WTC11 (cell line): ENCODE data around the gene NFIX.

Experiments
- ATF3 ChIP-seq: sonication (generic); formaldehyde crosslinking; conservative IDR thresholded peaks from 2 replicates; pipeline ENCODE4 v1.8.1; 2022; ENCODE audit warnings: mild to moderate bottlenecking, missing genetic modification reagents
- CTCF ChIP-seq: fragments of 200-600 bp; IDR thresholded peaks from 2 replicates; pipeline ENCODE4 v1.8.0; 2022; ENCODE audit warnings: antibody characterized with exemption
- ELF4 ChIP-seq: sonication (generic); formaldehyde crosslinking; IDR thresholded peaks from 2 replicates; pipeline ENCODE4 v1.8.1; 2022; ENCODE audit warnings: low read depth, mild to moderate bottlenecking, moderate library complexity, missing genetic modification reagents
- NR1H2 ChIP-seq: sonication (generic); formaldehyde crosslinking; IDR thresholded peaks from 2 replicates; pipeline ENCODE4 v1.9.0; 2021; ENCODE audit warnings: mild to moderate bottlenecking, moderate library complexity, missing genetic modification reagents
- SMAD3 ChIP-seq: sonication (generic); formaldehyde crosslinking; IDR thresholded peaks from 2 replicates; pipeline ENCODE4 v1.8.0; 2022; ENCODE audit warnings: missing genetic modification reagents, mild to moderate bottlenecking, borderline replicate concordance
- STAT6 ChIP-seq: sonication (generic); formaldehyde crosslinking; conservative IDR thresholded peaks from 2 replicates; pipeline ENCODE4 v1.8.1; 2023; ENCODE audit warnings: mild to moderate bottlenecking, low read depth, missing genetic modification reagents, moderate library complexity
- TCF7 ChIP-seq: sonication (generic); formaldehyde crosslinking; IDR thresholded peaks from 2 replicates; pipeline ENCODE4 v1.8.0; 2022; ENCODE audit warnings: mild to moderate bottlenecking, low read depth, missing genetic modification reagents, moderate library complexity
- USF1 ChIP-seq: sonication (generic); formaldehyde crosslinking; IDR thresholded peaks from 2 replicates; pipeline ENCODE4 v1.8.0; 2022; ENCODE audit warnings: mild to moderate bottlenecking, missing genetic modification reagents
- ZNF423 ChIP-seq: fragments of 250-450 bp; sonication (Bioruptor Pico); IDR thresholded peaks from 2 replicates; pipeline ENCODE4 v2.1.2; 2022; ENCODE audit warnings: mild to moderate bottlenecking, moderate library complexity
- ZNF425 ChIP-seq: fragments of 250-450 bp; sonication (Bioruptor Pico); conservative IDR thresholded peaks from 2 replicates; pipeline ENCODE4 v1.9.0; 2021; ENCODE audit warnings: mild to moderate bottlenecking
- ZNF512 ChIP-seq: sonication (generic); formaldehyde crosslinking; IDR thresholded peaks from 2 replicates; pipeline ENCODE4 v1.8.1; 2022; ENCODE audit warnings: missing genetic modification reagents, borderline replicate concordance
- TF ChIP-seq, protein P1 (sequence below): sonication (generic); formaldehyde crosslinking; IDR thresholded peaks from 2 replicates; pipeline ENCODE4 v1.8.1; 2023; ENCODE audit warnings: mild to moderate bottlenecking, moderate library complexity, missing genetic modification reagents
- TF ChIP-seq, protein P2 (sequence below): sonication (generic); formaldehyde crosslinking; IDR thresholded peaks from 2 replicates; pipeline ENCODE4 v1.8.0; 2022; ENCODE audit warnings: mild to moderate bottlenecking, missing genetic modification reagents
- TF ChIP-seq, protein P3 (sequence below): sonication (generic); formaldehyde crosslinking; IDR thresholded peaks from 2 replicates; pipeline ENCODE4 v1.8.0; 2023; ENCODE audit warnings: missing genetic modification reagents

- TF ChIP-seq CTCF (no peak), NR1H2 (CRISPR knock-in tag) (no peak), USF1 (CRISPR knock-in tag) (no peak), SMAD3 (CRISPR knock-in tag) (no peak), TCF7 (CRISPR knock-in tag) (no peak), ATF3 (CRISPR knock-in tag) (no peak), STAT6 (CRISPR knock-in tag) (no peak), ELF4 (no peak), ZNF512 (CRISPR knock-in tag) (no peak), ZNF425 (CRISPR knock-in tag) (no peak), ZNF423 (CRISPR knock-in tag) (no peak)
- TF ChIP-seq, protein P1, sequence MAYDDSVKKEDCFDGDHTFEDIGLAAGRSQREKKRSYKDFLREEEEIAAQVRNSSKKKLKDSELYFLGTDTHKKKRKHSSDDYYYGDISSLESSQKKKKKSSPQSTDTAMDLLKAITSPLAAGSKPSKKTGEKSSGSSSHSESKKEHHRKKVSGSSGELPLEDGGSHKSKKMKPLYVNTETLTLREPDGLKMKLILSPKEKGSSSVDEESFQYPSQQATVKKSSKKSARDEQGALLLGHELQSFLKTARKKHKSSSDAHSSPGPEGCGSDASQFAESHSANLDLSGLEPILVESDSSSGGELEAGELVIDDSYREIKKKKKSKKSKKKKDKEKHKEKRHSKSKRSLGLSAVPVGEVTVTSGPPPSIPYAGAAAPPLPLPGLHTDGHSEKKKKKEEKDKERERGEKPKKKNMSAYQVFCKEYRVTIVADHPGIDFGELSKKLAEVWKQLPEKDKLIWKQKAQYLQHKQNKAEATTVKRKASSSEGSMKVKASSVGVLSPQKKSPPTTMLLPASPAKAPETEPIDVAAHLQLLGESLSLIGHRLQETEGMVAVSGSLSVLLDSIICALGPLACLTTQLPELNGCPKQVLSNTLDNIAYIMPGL (CRISPR knock-in tag) = no peak
- TF ChIP-seq, protein P2, sequence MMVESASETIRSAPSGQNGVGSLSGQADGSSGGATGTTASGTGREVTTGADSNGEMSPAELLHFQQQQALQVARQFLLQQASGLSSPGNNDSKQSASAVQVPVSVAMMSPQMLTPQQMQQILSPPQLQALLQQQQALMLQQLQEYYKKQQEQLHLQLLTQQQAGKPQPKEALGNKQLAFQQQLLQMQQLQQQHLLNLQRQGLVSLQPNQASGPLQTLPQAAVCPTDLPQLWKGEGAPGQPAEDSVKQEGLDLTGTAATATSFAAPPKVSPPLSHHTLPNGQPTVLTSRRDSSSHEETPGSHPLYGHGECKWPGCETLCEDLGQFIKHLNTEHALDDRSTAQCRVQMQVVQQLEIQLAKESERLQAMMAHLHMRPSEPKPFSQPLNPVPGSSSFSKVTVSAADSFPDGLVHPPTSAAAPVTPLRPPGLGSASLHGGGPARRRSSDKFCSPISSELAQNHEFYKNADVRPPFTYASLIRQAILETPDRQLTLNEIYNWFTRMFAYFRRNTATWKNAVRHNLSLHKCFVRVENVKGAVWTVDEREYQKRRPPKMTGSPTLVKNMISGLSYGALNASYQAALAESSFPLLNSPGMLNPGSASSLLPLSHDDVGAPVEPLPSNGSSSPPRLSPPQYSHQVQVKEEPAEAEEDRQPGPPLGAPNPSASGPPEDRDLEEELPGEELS = no peak
- TF ChIP-seq, protein P3, sequence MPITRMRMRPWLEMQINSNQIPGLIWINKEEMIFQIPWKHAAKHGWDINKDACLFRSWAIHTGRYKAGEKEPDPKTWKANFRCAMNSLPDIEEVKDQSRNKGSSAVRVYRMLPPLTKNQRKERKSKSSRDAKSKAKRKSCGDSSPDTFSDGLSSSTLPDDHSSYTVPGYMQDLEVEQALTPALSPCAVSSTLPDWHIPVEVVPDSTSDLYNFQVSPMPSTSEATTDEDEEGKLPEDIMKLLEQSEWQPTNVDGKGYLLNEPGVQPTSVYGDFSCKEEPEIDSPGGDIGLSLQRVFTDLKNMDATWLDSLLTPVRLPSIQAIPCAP (CRISPR knock-in tag) = no peak
These were observed 83.1 kb downstream of the NFIX start for GRCh38 chr19:13078381-13078780.
